ENCODE results near the gene NR0B2. TPM values are rescaled to one million over a fixed set of nuclear protein-coding genes. Genes with fewer than 3 reads are reported as not detected.

NR0B2 gene
- total and polyA plus RNA-seq, 10 of the 15 experiments (the other 5 are each of a cell fraction or from before 2014, with no cell fraction given): not detected

DNA sequence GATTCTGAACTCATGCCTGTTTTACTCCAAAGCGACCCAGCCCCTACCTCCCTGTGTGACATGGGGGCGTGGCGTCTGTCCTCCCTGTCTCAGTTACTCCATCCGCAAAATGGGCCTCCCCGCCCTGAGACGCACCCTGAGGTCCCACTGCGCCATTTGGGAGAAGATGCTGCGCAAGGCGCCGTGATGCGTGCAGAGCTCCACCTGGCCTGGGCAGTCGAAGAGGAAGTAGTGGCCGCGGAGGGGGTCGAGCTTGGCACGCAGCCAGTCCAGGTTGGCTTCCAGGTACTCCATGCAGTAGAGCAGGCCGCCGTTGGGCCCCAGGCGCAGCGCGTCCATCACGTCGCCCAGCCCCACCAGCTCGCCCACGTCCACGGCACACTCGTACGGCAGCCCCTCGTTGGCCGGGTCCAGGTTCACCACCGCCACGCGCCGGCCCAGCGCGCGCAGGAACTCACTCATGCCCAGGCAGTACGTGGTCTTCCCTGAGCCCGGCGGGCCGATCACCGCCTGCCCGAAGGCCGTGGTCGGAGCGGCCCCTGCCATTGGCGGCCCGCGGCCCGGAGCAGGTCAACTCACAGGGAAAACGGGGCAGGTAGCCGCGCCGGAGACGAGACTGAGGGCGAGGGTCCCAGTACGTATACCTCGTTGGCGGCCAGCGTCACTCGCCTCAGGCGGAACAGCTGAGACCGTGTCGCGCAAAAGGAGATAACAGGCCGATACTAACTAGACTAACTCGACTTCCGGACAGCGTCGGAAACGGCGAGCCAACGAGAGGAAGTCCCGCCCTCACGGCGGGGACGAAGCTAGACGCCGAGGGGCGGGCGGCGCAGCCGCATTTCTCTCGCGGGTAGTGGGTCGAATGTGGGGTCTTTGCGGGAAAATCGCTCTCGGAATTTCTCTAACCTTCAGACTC lies 24.0 kb downstream of the NR0B2 start, which contains the start of gene GPN2:
TSS of gene GPN2 (minus strand) at position 733 of the 916 bp plus-strand sequence. CDS start at position 546, 187 bp downstream.
- ChIA-PET POLR2A (interaction anchor here (0.5 to 3.1 kb wide), 7 partner anchors 10 to 265 kb away, joined by 3 to 33 read pairs (median 7); partner anchors contain the start of genes GPATCH3 and SLC9A1), CTCF (interaction anchor here (0.6 to 4.8 kb wide), 11 partner anchors 9 to 359 kb away, joined by 3 to 31 read pairs (median 6); partner anchors contain the start of gene GPATCH3), RAD21 (ENCODE audit: unreplicated experiment) (interaction anchor here (0.5 to 2.0 kb wide), 7 partner anchors 11 to 389 kb away, joined by 3 to 12 read pairs (median 3); partner anchors contain the start of genes GPATCH3 and PIGV), SMC1A (ENCODE audit: uncharacterized antibody, unreplicated experiment) (interaction anchor here (0.6 to 4.4 kb wide), 9 partner anchors 8 to 287 kb away, joined by 3 to 18 read pairs (median 3); partner anchors contain the start of gene GPATCH3)
- Histone ChIP-seq H2AFZ (ENCODE audit: control insufficient read depth, low read depth, low read length) (peak within 1 kb of the TSS; percentile 71), H3K4me1 (ENCODE audit: control insufficient read depth, insufficient read depth, low read length) (peaks cover 9% of the 10 kb centered on the region), H3K27me3 (replicated peaks in 1 of 2; ENCODE audit: control insufficient read depth in 2 of 2, insufficient read depth in 2 of 2, low read length in 1 of 2) (no peaks in the 10 kb centered on the region), H3K4me3 (peak within 1 kb of the TSS; percentile 96), H4K20me1 (ENCODE audit: control insufficient read depth, insufficient read depth) (0 out of 2 replicates have a peak, but pooled peaks cover 3% of the 10 kb centered on the region), H3K36me3 (ENCODE audit: control insufficient read depth in 2 of 2, insufficient read depth in 2 of 2, low read length in 1 of 2) (peaks cover 9 to 14% of the 10 kb centered on the region in 2 experiments), H3K9ac (ENCODE audit: control insufficient read depth, insufficient read depth, low read length) (peak within 1 kb of the TSS; percentile 92), H3K79me2 (ENCODE audit: control insufficient read depth, insufficient read depth, low read length) (peaks cover 23% of the 10 kb centered on the region), H3K4me2 (ENCODE audit: control insufficient read depth, insufficient read depth) (peak within 1 kb of the TSS; percentile 99), H3K27ac (ENCODE audit: control insufficient read depth, insufficient read depth) (peak within 1 kb of the TSS; percentile 82), H3K9me3 (replicated peaks; ENCODE audit: control insufficient read depth, insufficient read depth, low read length) (no peaks in the 10 kb centered on the region)
- peak; percentile 91 for FAIRE-seq
- BruUV-seq (replicated peaks): no TSS peak
- peak; percentile 98 for ATAC-seq
- in situ Hi-C loops (cut with MboI): no loop called here
- intact Hi-C loops (cut with micrococcal nuclease; ENCODE audit: unreplicated experiment): no loop called here
- WGBS (ENCODE audit: insufficient coverage, insufficient replicate concordance, low lambda C conversion rate, missing lambda C conversion rate): 1% methylated on average over 89 of the region's 89 CpGs
- DNase-seq (ENCODE audit: low read depth, low spot score): peak; percentile 46
- TF ChIP-seq POLR2A (IDR thresholded peaks at IDR 0.05; ENCODE audit: low read depth, low read length) (peak; percentile 94), BHLHE40 (IDR thresholded peaks at IDR 0.05; ENCODE audit: borderline replicate concordance in 1 of 2, low read depth in 2 of 2, low read length in 1 of 2) (peak in 1 of 2 experiments; percentile 29; a peak in 1 of 4 replicates), PAX5 (IDR thresholded peaks at IDR 0.05; ENCODE audit: borderline replicate concordance, low read depth, low read length) (peak; percentile 45; the same call in 1 of the 2 replicates), RAD21 (IDR thresholded peaks at IDR 0.05; ENCODE audit: insufficient read depth, low read depth, low read length) (no peak), ZBED1 (IDR thresholded peaks at IDR 0.05; ENCODE audit: borderline replicate concordance) (0 out of 2 replicates have a peak, but pooled peaks have one; percentile 37), FOS (IDR thresholded peaks at IDR 0.05; ENCODE audit: borderline replicate concordance, extremely low read depth, insufficient read length) (no peak), HDAC2 (IDR thresholded peaks at IDR 0.05) (no peak), HDGF (IDR thresholded peaks at IDR 0.05) (no peak), ESRRA (IDR thresholded peaks at IDR 0.05; ENCODE audit: low read length) (no peak), SPI1 (IDR thresholded peaks at IDR 0.05; ENCODE audit: borderline replicate concordance, insufficient read depth, low read depth, low read length) (peak; percentile 73; the same call in 1 of the 2 replicates), POLR2AphosphoS2 (IDR thresholded peaks at IDR 0.05; ENCODE audit: low read depth, low read length) (peak; percentile 75)
- TF ChIP-seq, protein P1, sequence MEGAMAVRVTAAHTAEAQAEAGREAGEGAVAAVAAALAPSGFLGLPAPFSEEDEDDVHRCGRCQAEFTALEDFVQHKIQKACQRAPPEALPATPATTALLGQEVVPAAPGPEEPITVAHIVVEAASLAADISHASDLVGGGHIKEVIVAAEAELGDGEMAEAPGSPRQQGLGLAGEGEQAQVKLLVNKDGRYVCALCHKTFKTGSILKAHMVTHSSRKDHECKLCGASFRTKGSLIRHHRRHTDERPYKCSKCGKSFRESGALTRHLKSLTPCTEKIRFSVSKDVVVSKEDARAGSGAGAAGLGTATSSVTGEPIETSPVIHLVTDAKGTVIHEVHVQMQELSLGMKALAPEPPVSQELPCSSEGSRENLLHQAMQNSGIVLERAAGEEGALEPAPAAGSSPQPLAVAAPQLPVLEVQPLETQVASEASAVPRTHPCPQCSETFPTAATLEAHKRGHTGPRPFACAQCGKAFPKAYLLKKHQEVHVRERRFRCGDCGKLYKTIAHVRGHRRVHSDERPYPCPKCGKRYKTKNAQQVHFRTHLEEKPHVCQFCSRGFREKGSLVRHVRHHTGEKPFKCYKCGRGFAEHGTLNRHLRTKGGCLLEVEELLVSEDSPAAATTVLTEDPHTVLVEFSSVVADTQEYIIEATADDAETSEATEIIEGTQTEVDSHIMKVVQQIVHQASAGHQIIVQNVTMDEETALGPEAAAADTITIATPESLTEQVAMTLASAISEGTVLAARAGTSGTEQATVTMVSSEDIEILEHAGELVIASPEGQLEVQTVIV (IDR thresholded peaks at IDR 0.05; ENCODE audit: borderline replicate concordance, partially characterized antibody): peak; percentile 33
- TF ChIP-seq, protein P2, sequence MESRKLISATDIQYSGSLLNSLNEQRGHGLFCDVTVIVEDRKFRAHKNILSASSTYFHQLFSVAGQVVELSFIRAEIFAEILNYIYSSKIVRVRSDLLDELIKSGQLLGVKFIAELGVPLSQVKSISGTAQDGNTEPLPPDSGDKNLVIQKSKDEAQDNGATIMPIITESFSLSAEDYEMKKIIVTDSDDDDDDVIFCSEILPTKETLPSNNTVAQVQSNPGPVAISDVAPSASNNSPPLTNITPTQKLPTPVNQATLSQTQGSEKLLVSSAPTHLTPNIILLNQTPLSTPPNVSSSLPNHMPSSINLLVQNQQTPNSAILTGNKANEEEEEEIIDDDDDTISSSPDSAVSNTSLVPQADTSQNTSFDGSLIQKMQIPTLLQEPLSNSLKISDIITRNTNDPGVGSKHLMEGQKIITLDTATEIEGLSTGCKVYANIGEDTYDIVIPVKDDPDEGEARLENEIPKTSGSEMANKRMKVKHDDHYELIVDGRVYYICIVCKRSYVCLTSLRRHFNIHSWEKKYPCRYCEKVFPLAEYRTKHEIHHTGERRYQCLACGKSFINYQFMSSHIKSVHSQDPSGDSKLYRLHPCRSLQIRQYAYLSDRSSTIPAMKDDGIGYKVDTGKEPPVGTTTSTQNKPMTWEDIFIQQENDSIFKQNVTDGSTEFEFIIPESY (IDR thresholded peaks at IDR 0.05): no peak
- TF ChIP-seq, protein P3, sequence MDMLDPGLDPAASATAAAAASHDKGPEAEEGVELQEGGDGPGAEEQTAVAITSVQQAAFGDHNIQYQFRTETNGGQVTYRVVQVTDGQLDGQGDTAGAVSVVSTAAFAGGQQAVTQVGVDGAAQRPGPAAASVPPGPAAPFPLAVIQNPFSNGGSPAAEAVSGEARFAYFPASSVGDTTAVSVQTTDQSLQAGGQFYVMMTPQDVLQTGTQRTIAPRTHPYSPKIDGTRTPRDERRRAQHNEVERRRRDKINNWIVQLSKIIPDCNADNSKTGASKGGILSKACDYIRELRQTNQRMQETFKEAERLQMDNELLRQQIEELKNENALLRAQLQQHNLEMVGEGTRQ (IDR thresholded peaks at IDR 0.05; ENCODE audit: borderline replicate concordance, low read depth, low read length): no peak
- TF ChIP-seq, protein P4, sequence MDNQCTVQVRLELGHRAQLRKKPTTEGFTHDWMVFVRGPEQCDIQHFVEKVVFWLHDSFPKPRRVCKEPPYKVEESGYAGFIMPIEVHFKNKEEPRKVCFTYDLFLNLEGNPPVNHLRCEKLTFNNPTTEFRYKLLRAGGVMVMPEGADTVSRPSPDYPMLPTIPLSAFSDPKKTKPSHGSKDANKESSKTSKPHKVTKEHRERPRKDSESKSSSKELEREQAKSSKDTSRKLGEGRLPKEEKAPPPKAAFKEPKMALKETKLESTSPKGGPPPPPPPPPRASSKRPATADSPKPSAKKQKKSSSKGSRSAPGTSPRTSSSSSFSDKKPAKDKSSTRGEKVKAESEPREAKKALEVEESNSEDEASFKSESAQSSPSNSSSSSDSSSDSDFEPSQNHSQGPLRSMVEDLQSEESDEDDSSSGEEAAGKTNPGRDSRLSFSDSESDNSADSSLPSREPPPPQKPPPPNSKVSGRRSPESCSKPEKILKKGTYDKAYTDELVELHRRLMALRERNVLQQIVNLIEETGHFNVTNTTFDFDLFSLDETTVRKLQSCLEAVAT (IDR thresholded peaks at IDR 0.05): no peak
